Body of pancreas (tissue), 4 donors: ENCODE data around the gene TPP1. TPM values are rescaled to one million over a fixed set of nuclear protein-coding genes. Genes with fewer than 3 reads are reported as not detected.
A peak's percentile ranks its signal among the peaks of the same experiment; 100 is the strongest.

Experiments used
- ATAC-seq: fragments of 150-250 bp; one replicate; pipeline ENCODE4 v1.9.1; 2016
- DNase-seq, 4 donors: peaks; one replicate each; pipeline ENCODE4 v3.0.0-alpha.2; 2019
- H3K27ac ChIP-seq, 4 donors: fragments of 200-600 bp; sonication (generic); 1 replicate in 3 of 4; 2 replicates in 1 of 4; pipeline versions ENCODE4 v1.5.1 to v1.6.1; 2016 to 2019; ENCODE audit warnings: mild to moderate bottlenecking in 1 of 4, mixed read lengths in 1 of 4, moderate library complexity in 1 of 4
- H3K27me3 ChIP-seq, 2 donors: fragments of 200-600 bp; sonication (generic); one replicate each; pipeline ENCODE4 v1.6.0; 2016; ENCODE audit warnings: mild to moderate bottlenecking in 1 of 2
- H3K36me3 ChIP-seq, 2 donors: fragments of 200-600 bp; sonication (generic); replicated peaks in 1 of 2; 2 replicates each; pipeline ENCODE4 v1.5.1; 2016; ENCODE audit warnings: low read depth in 2 of 2; ENCODE audit not compliant: insufficient read depth in 1 of 2
- H3K4me1 ChIP-seq: fragments of 200-600 bp; sonication (generic); one replicate; pipeline ENCODE4 v1.6.0; 2016
- H3K4me3 ChIP-seq, 2 donors: fragments of 200-600 bp; sonication (generic); 1 replicate in 1 of 2; 2 replicates in 1 of 2; pipeline ENCODE4 v1.5.1; 2016 to 2019
- H3K9me3 ChIP-seq, 3 donors: fragments of 200-600 bp; sonication (generic); 1 replicate in 2 of 3; 2 replicates in 1 of 3; pipeline ENCODE4 v1.5.1; 2016
- POLR2A ChIP-seq, 3 donors: fragments of 450-650 bp; IDR thresholded peaks; one replicate each; pipeline ENCODE4 v1.6.1; 2016; ENCODE audit warnings: antibody characterized with exemption in 3 of 3, mild to moderate bottlenecking in 2 of 3
- WGBS, 2 donors: methylation state at CpG; one replicate each; pipeline ENCODE4 v1.1.5; 2017; 5-methylcytosine and 5-hydroxymethylcytosine counted together
- intact Hi-C: fragments of 100-400 bp; cut with DNase I; formaldehyde crosslinking; loops from one replicate; pipeline ENCODE4 v1.15.1; 2023
- total RNA-seq, 2 donors: library from RNA; depleted of rRNA; stranded (reverse); fragments of >200 nt; gene quantifications; one replicate each; pipeline ENCODE4 v1.1.0, GENCODE V29; 2016
- TF ChIP-seq, protein P1 (sequence below), 7 experiments: fragments of 450-650 bp in 4 of 7; fragments of 200-600 bp in 3 of 7; sonication (generic) in 3 of 7; IDR thresholded peaks; one replicate each; pipeline ENCODE4 v1.5.1; 2016 to 2019; ENCODE audit warnings: antibody characterized with exemption in 7 of 7

Gene TPP1
- total RNA-seq, 2 donors from 2014 or later = 20.8 TPM

DNA sequence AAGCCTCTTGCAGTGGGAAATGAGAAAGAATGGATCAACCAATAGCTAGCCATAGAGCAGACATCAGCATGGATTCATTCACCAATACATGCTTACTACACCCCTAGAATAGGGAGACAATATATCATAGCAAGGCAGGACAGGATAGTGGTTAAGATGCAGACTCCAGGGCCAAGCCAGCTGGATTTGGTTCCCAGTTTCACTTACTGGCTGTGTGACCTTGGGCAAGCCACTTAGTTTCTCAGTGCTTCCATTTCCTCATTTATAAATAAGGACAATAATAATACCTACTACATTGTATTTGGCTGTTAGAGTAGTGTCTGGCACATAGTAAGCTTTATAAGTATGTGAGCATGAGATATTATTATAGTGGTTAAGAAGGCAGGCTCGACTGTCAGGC lies 29.3 kb upstream of the TPP1 start:
- ATAC-seq = no peak
- intact Hi-C loops = no loop called here

DNA sequence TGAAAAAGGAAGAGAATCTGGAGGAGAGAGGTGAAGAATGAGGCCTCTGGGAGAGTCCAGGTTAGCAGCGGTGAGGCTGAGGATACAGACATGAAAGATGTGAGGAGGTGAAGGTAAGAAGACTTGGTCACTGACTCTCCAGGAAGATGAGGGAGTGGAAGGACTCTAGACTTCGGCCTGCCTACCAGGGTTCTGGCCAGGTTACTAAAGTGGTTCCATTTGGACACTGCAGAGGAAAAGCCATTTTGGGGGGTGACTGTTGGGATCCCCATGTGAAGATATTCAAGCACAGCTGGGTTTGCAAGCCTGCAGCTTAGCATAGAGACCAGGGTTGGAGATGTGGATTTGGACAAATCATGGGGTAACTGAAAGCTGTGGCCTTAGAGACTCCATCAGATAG lies 28.6 kb upstream of the TPP1 start:
- intact Hi-C loops = no loop called here
- Histone ChIP-seq H3K27ac (peak overlapping the region in 1 of 4 donors; percentile 30), H3K4me1 (no peaks in the 10 kb centered on the region), H3K4me3 (no peak overlapping the region), H3K27me3 (no peaks in the 10 kb centered on the region), H3K9me3 (no peaks in the 10 kb centered on the region), H3K36me3 (no peaks in the 10 kb centered on the region)
- 86 to 100% methylated on average over 2 of the region's 2 CpGs for WGBS, 2 donors
- ATAC-seq (no peak), DNase-seq (no peak)
- TF ChIP-seq POLR2A (IDR thresholded peaks at IDR 0.05) = no peak
- TF ChIP-seq, protein P1, sequence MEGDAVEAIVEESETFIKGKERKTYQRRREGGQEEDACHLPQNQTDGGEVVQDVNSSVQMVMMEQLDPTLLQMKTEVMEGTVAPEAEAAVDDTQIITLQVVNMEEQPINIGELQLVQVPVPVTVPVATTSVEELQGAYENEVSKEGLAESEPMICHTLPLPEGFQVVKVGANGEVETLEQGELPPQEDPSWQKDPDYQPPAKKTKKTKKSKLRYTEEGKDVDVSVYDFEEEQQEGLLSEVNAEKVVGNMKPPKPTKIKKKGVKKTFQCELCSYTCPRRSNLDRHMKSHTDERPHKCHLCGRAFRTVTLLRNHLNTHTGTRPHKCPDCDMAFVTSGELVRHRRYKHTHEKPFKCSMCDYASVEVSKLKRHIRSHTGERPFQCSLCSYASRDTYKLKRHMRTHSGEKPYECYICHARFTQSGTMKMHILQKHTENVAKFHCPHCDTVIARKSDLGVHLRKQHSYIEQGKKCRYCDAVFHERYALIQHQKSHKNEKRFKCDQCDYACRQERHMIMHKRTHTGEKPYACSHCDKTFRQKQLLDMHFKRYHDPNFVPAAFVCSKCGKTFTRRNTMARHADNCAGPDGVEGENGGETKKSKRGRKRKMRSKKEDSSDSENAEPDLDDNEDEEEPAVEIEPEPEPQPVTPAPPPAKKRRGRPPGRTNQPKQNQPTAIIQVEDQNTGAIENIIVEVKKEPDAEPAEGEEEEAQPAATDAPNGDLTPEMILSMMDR (IDR thresholded peaks at IDR 0.05) = no peak

More for the DNA sequence above, 29.3 kb upstream of the TPP1 start:
- WGBS, 2 donors = 63% methylated on average over 1 of the region's 1 CpG
- TF ChIP-seq POLR2A (IDR thresholded peaks at IDR 0.05) = no peak
- TF ChIP-seq, protein P1 (IDR thresholded peaks at IDR 0.05) = no peak
- Histone ChIP-seq H3K4me3 (no peak overlapping the region), H3K9me3 (no peaks in the 10 kb centered on the region), H3K27me3 (no peaks in the 10 kb centered on the region), H3K4me1 (no peaks in the 10 kb centered on the region), H3K27ac (no peak overlapping the region), H3K36me3 (no peaks in the 10 kb centered on the region)
- DNase-seq = no peak

DNA sequence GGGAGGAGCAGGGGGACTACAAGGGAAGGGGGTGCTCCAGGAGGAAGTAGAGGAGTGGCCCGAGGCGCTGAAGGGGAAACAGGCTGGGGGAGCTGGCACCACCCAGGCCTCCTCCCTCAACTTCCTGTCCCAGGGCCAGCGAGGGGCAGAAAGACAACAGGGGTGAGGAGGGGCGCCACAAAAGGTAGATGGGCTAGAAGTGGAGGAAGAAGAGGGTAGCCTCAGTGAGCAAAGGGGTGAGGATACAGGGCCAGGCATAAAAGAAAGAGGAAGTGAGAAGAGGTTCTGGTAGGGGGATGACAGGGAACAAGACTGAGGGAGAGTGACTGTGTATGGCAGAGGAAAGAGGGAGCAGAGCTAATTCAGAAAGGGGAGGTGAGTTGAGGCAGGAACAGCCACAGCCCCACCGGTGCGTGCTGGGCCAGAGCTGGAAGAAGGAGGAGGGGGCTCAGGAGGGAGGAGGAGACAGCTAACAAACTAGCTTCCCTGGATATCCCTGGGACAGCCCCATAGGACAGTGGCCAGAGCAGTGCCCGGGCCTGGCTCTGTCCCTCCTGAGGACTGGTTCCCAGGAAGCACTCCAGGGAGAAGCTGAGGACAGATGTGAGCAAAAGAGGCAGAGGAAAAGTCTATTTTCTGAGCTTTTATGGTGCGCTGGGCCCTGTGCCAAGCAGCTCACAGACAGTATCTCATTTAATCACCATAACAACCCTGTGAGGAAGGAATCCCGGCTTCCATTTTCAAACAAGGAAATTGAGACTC lies 27.9 kb upstream of the TPP1 start:
- Histone ChIP-seq H3K27ac (peak overlapping the region in 1 of 4 donors; percentile 30), H3K9me3 (no peaks in the 10 kb centered on the region), H3K4me3 (no peak overlapping the region), H3K4me1 (no peaks in the 10 kb centered on the region), H3K36me3 (no peaks in the 10 kb centered on the region), H3K27me3 (no peaks in the 10 kb centered on the region)
- ATAC-seq (peak; percentile 26), DNase-seq (no peak)
- WGBS, 2 donors = 54 to 74% methylated on average over 8 to 9 of the region's 9 CpGs
- intact Hi-C loops = no loop called here
- no peak for TF ChIP-seq POLR2A (IDR thresholded peaks at IDR 0.05)
- TF ChIP-seq, protein P1 (IDR thresholded peaks at IDR 0.05) = no peak

DNA sequence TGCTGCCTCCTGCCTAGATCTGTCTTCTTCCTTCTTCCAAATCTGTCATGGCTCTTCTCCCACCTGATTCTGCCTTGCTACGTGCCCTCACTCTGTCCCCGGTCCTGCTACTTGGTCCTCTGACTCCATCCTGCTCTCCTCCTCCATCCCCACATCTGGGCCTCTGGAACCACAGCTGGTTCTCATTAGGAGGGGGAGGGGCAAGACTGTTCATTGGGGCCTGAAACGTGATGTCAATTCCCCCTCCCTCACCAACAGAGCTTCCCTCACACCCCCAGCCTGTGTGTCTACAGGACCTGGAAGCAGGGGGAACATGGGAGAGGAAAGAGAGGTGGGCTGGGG lies 27.3 kb upstream of the TPP1 start:
- ATAC-seq = peak; percentile 15

More for the DNA sequence above, 27.3 kb upstream of the TPP1 start:
- Histone ChIP-seq H3K4me1 (no peaks in the 10 kb centered on the region), H3K36me3 (no peaks in the 10 kb centered on the region), H3K9me3 (no peaks in the 10 kb centered on the region), H3K27me3 (no peaks in the 10 kb centered on the region), H3K4me3 (no peak overlapping the region), H3K27ac (peak overlapping the region in 1 of 4 donors; percentile 30)
- no peak for TF ChIP-seq POLR2A (IDR thresholded peaks at IDR 0.05)
- TF ChIP-seq, protein P1 (IDR thresholded peaks at IDR 0.05) = no peak
- DNase-seq = no peak
- WGBS, 2 donors = 55 to 63% methylated on average over 3 of the region's 3 CpGs
- intact Hi-C loops = no loop called here
